Endothelial cell of umbilical vein (primary cell): ENCODE data around the gene NYAP1. TPM values are rescaled to one million over a fixed set of nuclear protein-coding genes. Genes with fewer than 3 reads are reported as not detected.

Experiments
- BruUV-seq: library from RNA; stranded (reverse); fragments of 400-500 nt; replicated peaks from 2 replicates; lab custom pipeline; 2021; lab: Mats Ljungman, UMichigan
- CTCF ChIA-PET: fragments of 300-600, 350-600 bp; sonication (Branson Sonifier 250); formaldehyde crosslinking; loops from one replicate; lab custom pipeline; 2021; ENCODE audit warnings: antibody characterized with exemption, inconsistent platforms; lab: Charles Lee
- POLR2A ChIA-PET: fragments of 300-600, 350-600 bp; sonication (Branson Sonifier 250); formaldehyde crosslinking; loops from one replicate; lab custom pipeline; 2021; ENCODE audit warnings: antibody characterized with exemption, inconsistent platforms; lab: Charles Lee
- DNase-seq: peaks from one replicate; pipeline ENCODE4 v3.0.0-alpha.2; 2011; ENCODE audit warnings: low read depth, low spot score
- FAIRE-seq: peaks from 2 replicates; lab custom pipeline; 2011; peaks lifted over from hg19 to GRCh38; lab: Jason Lieb, UNC
- H2AFZ ChIP-seq: 2 replicates; pipeline ENCODE4 v1.6.0; 2012; ENCODE audit warnings: low read depth, low read length, control low read depth, inconsistent platforms
- H3K27ac ChIP-seq: 2 replicates; pipeline ENCODE4 v1.5.1; 2011; ENCODE audit warnings: low read depth, mild to moderate bottlenecking, control low read depth, low read length, moderate library complexity; ENCODE audit not compliant: insufficient read depth
- H3K27me3 ChIP-seq, 2 experiments: 2 replicates each; pipeline versions ENCODE4 v1.6.0 to v1.6.1; 2011; ENCODE audit warnings: low read length in 2 of 2, mixed read lengths in 1 of 2; ENCODE audit not compliant: control insufficient read depth in 2 of 2, insufficient read depth in 2 of 2
- H3K36me3 ChIP-seq, 2 experiments: 2 replicates in 1 of 2; 3 replicates in 1 of 2; pipeline ENCODE4 v1.5.1; 2011; ENCODE audit warnings: low read length in 2 of 2, mild to moderate bottlenecking in 1 of 2, moderate library complexity in 1 of 2; ENCODE audit not compliant: control insufficient read depth in 2 of 2, insufficient read depth in 2 of 2; ENCODE audit errors: extremely low read depth in 1 of 2
- H3K4me1 ChIP-seq: 3 replicates; pipeline ENCODE4 v1.5.1; 2011; ENCODE audit warnings: mild to moderate bottlenecking, low read length; ENCODE audit not compliant: control insufficient read depth, insufficient read depth; ENCODE audit errors: extremely low read depth
- H3K4me2 ChIP-seq: 2 replicates; pipeline ENCODE4 v1.6.1; 2011; ENCODE audit warnings: low read length, control low read depth, mixed read lengths; ENCODE audit not compliant: insufficient read depth
- H3K4me3 ChIP-seq, 3 experiments: fragments of 200-600 bp in 1 of 3; sonication (generic), shearing (Covaris generic) in 1 of 3; replicated peaks in 1 of 3; 2 replicates each; pipeline ENCODE4 v1.5.1; 2011 to 2016; ENCODE audit warnings: control low read depth in 3 of 3, low read length in 3 of 3, mild to moderate bottlenecking in 2 of 3, inconsistent platforms in 1 of 3, low read depth in 1 of 3, moderate library complexity in 1 of 3; ENCODE audit not compliant: insufficient read depth in 1 of 3
- H3K79me2 ChIP-seq: 2 replicates; pipeline ENCODE4 v1.6.0; 2012; ENCODE audit warnings: low read length, inconsistent platforms; ENCODE audit not compliant: control insufficient read depth, insufficient read depth
- H3K9ac ChIP-seq: replicated peaks from 2 replicates; pipeline ENCODE3; 2011; ENCODE audit warnings: low read length, control low read depth; ENCODE audit not compliant: insufficient read depth; ENCODE audit errors: extremely low read depth
- H3K9me1 ChIP-seq: replicated peaks from 3 replicates; pipeline ENCODE4 v1.6.0; 2011; ENCODE audit warnings: mild to moderate bottlenecking, low read length; ENCODE audit not compliant: control insufficient read depth, insufficient read depth; ENCODE audit errors: extremely low read depth
- H3K9me3 ChIP-seq: replicated peaks from 2 replicates; pipeline ENCODE4 v1.5.1; 2012; ENCODE audit warnings: low read length, inconsistent platforms; ENCODE audit not compliant: control insufficient read depth, insufficient read depth
- H4K20me1 ChIP-seq: replicated peaks from 2 replicates; pipeline ENCODE3; 2011; ENCODE audit warnings: mild to moderate bottlenecking, low read length; ENCODE audit not compliant: control insufficient read depth, insufficient read depth; ENCODE audit errors: extremely low read depth
- CTCF ChIP-seq, 2 donors: IDR thresholded peaks; 1 replicate in 1 of 2; 2 replicates in 1 of 2; pipeline ENCODE4 v1.5.1; 2011; ENCODE audit warnings: low read length in 2 of 2, mild to moderate bottlenecking in 2 of 2, moderate library complexity in 2 of 2, control low read depth in 1 of 2, inconsistent platforms in 1 of 2, low read depth in 1 of 2; ENCODE audit not compliant: insufficient read depth in 1 of 2; ENCODE audit errors: extremely low read depth in 1 of 2
- EZH2 ChIP-seq: IDR thresholded peaks from 2 replicates; pipeline ENCODE4 v1.6.1; 2012; ENCODE audit warnings: borderline replicate concordance, low read depth, mild to moderate bottlenecking, moderate library complexity, low read length, inconsistent platforms; ENCODE audit not compliant: severe bottlenecking
- FOS ChIP-seq: IDR thresholded peaks from 2 replicates; pipeline ENCODE4 v1.6.1; 2011; ENCODE audit warnings: mild to moderate bottlenecking, low read length, moderate library complexity, borderline replicate concordance; ENCODE audit not compliant: insufficient read depth
- GATA2 ChIP-seq: IDR thresholded peaks from 2 replicates; pipeline ENCODE4 v1.7.0; 2011; ENCODE audit warnings: low read depth, mild to moderate bottlenecking, moderate library complexity, mixed read lengths, low read length; ENCODE audit not compliant: insufficient read length, insufficient read depth
- JUN ChIP-seq: IDR thresholded peaks from 2 replicates; pipeline ENCODE4 v1.6.1; 2011; ENCODE audit warnings: borderline replicate concordance, low read depth; ENCODE audit not compliant: insufficient read length, insufficient read depth
- MAX ChIP-seq: IDR thresholded peaks from 2 replicates; pipeline ENCODE4 v1.6.1; 2011; ENCODE audit not compliant: insufficient read depth, insufficient read length
- MYC ChIP-seq: IDR thresholded peaks from one replicate; pipeline ENCODE4 v1.6.1; 2011; ENCODE audit warnings: mild to moderate bottlenecking, low read depth, low read length
- POLR2A ChIP-seq: IDR thresholded peaks from 2 replicates; pipeline ENCODE4 v1.6.1; 2012; ENCODE audit warnings: low read depth, mild to moderate bottlenecking, control low read depth, low read length
- POLR2AphosphoS5 ChIP-seq: IDR thresholded peaks from 2 replicates; pipeline ENCODE4 v1.6.1; 2012; ENCODE audit warnings: low read depth, mild to moderate bottlenecking, control low read depth, low read length, moderate library complexity; ENCODE audit not compliant: insufficient read depth
- dilution Hi-C: fragments of 300-500 bp; cut with MboI; formaldehyde crosslinking; loops from one replicate; pipeline ENCODE4 v1.15.0; 2019; ENCODE audit warnings: low sequenced_read_pairs; ENCODE audit not compliant: extremely low pct_ligation_motif_present
- intact Hi-C: fragments of 100-400 bp; cut with micrococcal nuclease; formaldehyde crosslinking; loops from one replicate; pipeline ENCODE4 v1.10.0; 2022
- polyA plus RNA-seq, 4 experiments: library from polyadenylated mRNA; depleted of rRNA in 3 of 4; stranded (reverse) in 3 of 4; unstranded in 1 of 4; fragments of >200 nt; gene quantifications; 2 replicates each; pipeline versions ENCODE4 v1.2.1 to v1.2.3, GENCODE V29; 2011 to 2012; ENCODE audit warnings: missing spikeins in 1 of 4
- total RNA-seq: library from RNA; stranded (reverse); gene quantifications from 2 replicates; pipeline ENCODE4 v1.2.3, GENCODE V29; 2021

Gene NYAP1
- total and polyA plus RNA-seq, 2 donors (not counting 3 experiments of a cell fraction or from before 2014, with no cell fraction given): 0.37 to 2.8 TPM

GRCh38 chr7:100478958-100479660 is 4.6 kb upstream of the NYAP1 start, which contains the start of gene TSC22D4:
Gene TSC22D4, minus strand, starts transcription at chr7:100479214. Its CDS starts 1,176 bp downstream, at chr7:100478038.
- CTCF ChIA-PET: interaction anchor here (0.6 to 7.8 kb wide), 8 partner anchors 10 to 123 kb away, joined by 3 to 70 read pairs (median 7); partner anchors contain the start of gene PCOLCE
- dilution Hi-C loops: no loop called here
- peak; percentile 90 for DNase-seq

GRCh38 chr7:100481466-100481865 is 2.3 kb upstream of the NYAP1 start:
- no peaks in the 10 kb centered on the region for H3K9me3 ChIP-seq
- no peak overlapping the region for H3K4me2 ChIP-seq
- CTCF ChIA-PET: interaction anchor here (0.9 to 3.0 kb wide), 8 partner anchors 12 to 244 kb away, joined by 3 to 55 read pairs (median 8); no protein-coding TSS in a partner anchor
- no peaks in the 10 kb centered on the region for H3K27me3 ChIP-seq
- H4K20me1 ChIP-seq: no peaks in the 10 kb centered on the region
- H3K4me1 ChIP-seq: peaks cover 28% of the 10 kb centered on the region
- POLR2A ChIA-PET: no interaction called here
- H3K36me3 ChIP-seq: no peaks in the 10 kb centered on the region
- DNase-seq (no peak), FAIRE-seq (no peak)
- no peak for TF ChIP-seq POLR2AphosphoS5
- TF ChIP-seq MAX: no peak
- no peak for TF ChIP-seq CTCF (IDR thresholded peaks at IDR 0.05; ENCODE audit: extremely low read depth in 1 of 2, insufficient read depth in 1 of 2, low read depth in 1 of 2, low read length in 2 of 2)
- no peak for TF ChIP-seq EZH2
- TF ChIP-seq JUN: no peak
- TF ChIP-seq MYC: no peak
- no peak for TF ChIP-seq GATA2
- TF ChIP-seq FOS: no peak
- no peak for TF ChIP-seq POLR2A
- no peak overlapping the region for H3K9ac ChIP-seq
- dilution Hi-C loops (no loop called here), intact Hi-C loops (no loop called here)
- H3K9me1 ChIP-seq: no peaks in the 10 kb centered on the region
- H3K79me2 ChIP-seq: peaks cover 27% of the 10 kb centered on the region
- H3K27ac ChIP-seq: no peak overlapping the region
- no peak overlapping the region for H2AFZ ChIP-seq
- H3K4me3 ChIP-seq: no peak overlapping the region
- no TSS peak for BruUV-seq

More at GRCh38 chr7:100478958-100479660, 4.6 kb upstream of the NYAP1 start, which contains the start of gene TSC22D4:
- peak within 1 kb of the TSS; percentile 78 for H3K4me2 ChIP-seq
- H3K4me1 ChIP-seq: peaks cover 27% of the 10 kb centered on the region
- intact Hi-C loops: loop anchor here (1.0 to 2.0 kb wide), 5 partner anchors 50 to 107 kb away; partner anchors contain the start of genes AGFG2, FBXO24, LRCH4 and MEPCE
- peak within 1 kb of the TSS; percentile 85 for H2AFZ ChIP-seq
- peaks cover 45% of the 10 kb centered on the region for H3K79me2 ChIP-seq
- no peaks in the 10 kb centered on the region for H3K9me3 ChIP-seq
- TF ChIP-seq EZH2 (no peak), POLR2AphosphoS5 (peak; percentile 83), POLR2A (peak; percentile 94)
- POLR2A ChIA-PET: interaction anchor here (0.8 to 1.2 kb wide), 3 partner anchors 14 to 80 kb away, joined by 3 to 4 read pairs (median 3); partner anchors contain the start of gene ZCWPW1
- H3K9me1 ChIP-seq: no peaks in the 10 kb centered on the region
- H3K9ac ChIP-seq: peak within 1 kb of the TSS; percentile 82
- peak; percentile 90 for FAIRE-seq
- H4K20me1 ChIP-seq: no peaks in the 10 kb centered on the region
- peak within 1 kb of the TSS; percentile 91 to 99 (median 91) for H3K4me3 ChIP-seq
- H3K36me3 ChIP-seq: peaks cover 2 to 5% of the 10 kb centered on the region in 2 experiments
- no TSS peak for BruUV-seq
- peak within 1 kb of the TSS; percentile 35 for H3K27ac ChIP-seq
- H3K27me3 ChIP-seq: no peaks in the 10 kb centered on the region
